ENCODE measurements around the gene IGDCC3.

IGDCC3 gene

DNA sequence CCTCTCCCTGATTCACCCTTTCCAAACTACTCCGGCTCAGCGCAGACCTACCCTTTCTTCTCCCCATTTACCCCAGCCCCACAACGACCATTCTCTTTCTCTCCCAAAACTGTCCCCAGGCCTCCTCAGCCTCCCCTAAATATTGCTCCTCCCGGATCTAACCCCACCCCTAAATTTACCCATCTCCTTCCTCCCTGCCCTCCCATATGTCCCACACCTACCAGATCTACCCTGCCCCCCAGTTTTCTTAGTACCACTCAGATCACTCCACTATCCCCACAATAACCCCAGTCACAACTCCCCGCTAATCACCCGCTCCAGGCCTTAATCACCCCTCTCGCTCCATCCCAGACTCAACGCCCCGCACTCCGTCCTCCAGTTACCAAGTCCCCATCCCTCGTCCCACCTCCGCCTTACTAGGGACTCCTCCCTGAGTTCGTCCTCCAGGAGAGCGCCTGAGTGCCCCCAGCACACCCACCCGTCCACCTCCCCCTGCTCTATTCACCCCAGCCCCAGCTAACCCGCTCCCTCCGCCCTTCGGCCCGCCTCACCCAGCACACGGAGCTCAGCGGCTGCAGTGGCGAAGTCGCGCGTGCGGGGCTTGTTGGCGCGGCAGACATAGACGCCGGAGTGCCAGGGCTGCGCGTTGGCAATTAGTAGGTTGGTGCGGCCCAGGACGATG lies 18.6 kb upstream of the IGDCC3 start:
- H3K9me3 Mint-ChIP-seq, result no peaks in the 10 kb centered on the region
- no peaks in the 10 kb centered on the region for H3K36me3 Mint-ChIP-seq
- H3K27ac Mint-ChIP-seq, result no peak overlapping the region
- peaks cover 10% of the 10 kb centered on the region for H3K4me1 Mint-ChIP-seq
- H3K4me3 Mint-ChIP-seq, result no peak overlapping the region
- H3K27me3 Mint-ChIP-seq, result peaks cover 41% of the 10 kb centered on the region

DNA sequence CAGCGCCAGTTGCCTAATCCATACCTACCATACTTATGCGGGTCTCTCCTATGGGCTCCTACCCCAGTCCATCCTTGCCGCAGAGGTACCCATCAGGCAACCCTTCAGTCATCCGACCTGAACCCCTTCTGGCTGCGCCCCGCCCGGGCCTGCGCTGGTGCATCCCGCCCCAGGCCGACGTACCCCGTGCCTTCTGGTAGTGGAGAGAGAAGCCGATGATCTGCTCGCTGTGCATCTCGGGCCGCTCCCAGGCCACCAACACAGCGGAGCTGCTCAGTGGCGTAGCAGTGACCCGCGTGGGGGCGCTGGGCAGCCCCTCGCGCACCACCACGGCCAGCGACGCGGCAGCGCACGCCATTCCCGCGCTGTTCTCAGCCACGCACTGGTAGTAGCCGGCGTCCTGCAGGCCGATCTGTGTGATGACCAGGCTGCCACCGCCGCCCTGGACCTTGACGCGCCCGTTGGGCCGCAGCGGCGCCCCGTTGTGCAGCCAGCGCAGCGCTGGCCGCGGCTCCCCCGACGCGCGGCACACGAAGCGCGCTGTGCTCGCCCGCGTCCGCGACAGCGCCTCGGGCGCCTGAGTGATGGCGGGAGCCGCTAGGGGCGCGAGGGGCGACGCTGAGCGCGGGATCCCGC lies 17.9 kb upstream of the IGDCC3 start:
- H3K27ac Mint-ChIP-seq, result no peak overlapping the region
- no peak overlapping the region for H3K4me3 Mint-ChIP-seq
- H3K9me3 Mint-ChIP-seq, result no peaks in the 10 kb centered on the region
- no peaks in the 10 kb centered on the region for H3K36me3 Mint-ChIP-seq
- H3K4me1 Mint-ChIP-seq, result peaks cover 10% of the 10 kb centered on the region
- H3K27me3 Mint-ChIP-seq, result peaks cover 35% of the 10 kb centered on the region

DNA sequence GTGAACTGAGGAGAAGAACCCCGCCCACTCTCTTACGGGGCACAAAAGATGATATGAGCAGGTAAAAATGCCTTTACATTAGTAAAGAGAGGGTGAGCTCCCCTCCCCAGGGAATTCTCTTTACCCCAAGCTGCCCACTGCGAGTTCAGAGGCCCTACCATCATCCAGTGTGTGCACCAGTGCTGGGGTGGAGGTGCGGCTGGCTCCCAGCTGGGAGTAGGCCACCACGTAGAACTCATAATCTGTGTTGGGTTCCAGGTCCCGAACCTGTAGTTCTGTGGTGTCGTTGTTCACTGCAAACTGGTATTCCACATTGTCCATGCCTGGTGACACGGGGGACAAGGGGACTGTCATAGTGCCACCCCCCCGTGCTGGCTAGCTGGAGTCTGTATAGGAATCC lies 17.1 kb upstream of the IGDCC3 start:
- no peak overlapping the region for H3K27ac Mint-ChIP-seq
- no peaks in the 10 kb centered on the region for H3K9me3 Mint-ChIP-seq
- peaks cover 34% of the 10 kb centered on the region for H3K27me3 Mint-ChIP-seq
- peaks cover 10% of the 10 kb centered on the region for H3K4me1 Mint-ChIP-seq
- H3K36me3 Mint-ChIP-seq, result no peaks in the 10 kb centered on the region
- no peak overlapping the region for H3K4me3 Mint-ChIP-seq

DNA sequence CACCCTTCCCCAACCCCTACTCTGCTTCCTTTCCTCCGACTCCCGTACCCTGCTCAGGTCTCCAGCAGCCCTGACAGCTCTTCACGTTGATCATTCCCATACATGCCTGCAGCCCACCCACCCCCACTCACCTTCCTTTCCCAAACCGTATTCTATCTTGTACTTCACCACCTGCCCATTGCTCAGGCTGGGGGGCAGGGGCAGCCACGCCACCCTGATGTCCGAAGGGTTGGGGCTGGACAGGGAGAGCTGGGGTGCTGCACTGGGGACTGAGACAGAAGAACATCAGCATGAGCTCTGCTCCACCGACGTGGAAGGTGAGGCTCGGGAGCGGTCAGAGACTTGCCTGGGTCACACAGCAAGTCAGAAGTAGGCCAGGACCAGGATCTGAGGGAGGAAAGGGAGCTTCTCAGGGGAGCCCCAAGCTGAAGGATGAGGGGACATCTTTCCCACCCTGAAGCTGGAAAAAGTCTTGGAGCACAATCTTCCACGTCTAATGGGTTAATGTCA lies 16.5 kb upstream of the IGDCC3 start:
- no peak overlapping the region for H3K27ac Mint-ChIP-seq
- H3K4me3 Mint-ChIP-seq, result no peak overlapping the region
- H3K36me3 Mint-ChIP-seq, result no peaks in the 10 kb centered on the region
- H3K27me3 Mint-ChIP-seq, result peaks cover 32% of the 10 kb centered on the region
- H3K9me3 Mint-ChIP-seq, result no peaks in the 10 kb centered on the region
- peaks cover 10% of the 10 kb centered on the region for H3K4me1 Mint-ChIP-seq

DNA sequence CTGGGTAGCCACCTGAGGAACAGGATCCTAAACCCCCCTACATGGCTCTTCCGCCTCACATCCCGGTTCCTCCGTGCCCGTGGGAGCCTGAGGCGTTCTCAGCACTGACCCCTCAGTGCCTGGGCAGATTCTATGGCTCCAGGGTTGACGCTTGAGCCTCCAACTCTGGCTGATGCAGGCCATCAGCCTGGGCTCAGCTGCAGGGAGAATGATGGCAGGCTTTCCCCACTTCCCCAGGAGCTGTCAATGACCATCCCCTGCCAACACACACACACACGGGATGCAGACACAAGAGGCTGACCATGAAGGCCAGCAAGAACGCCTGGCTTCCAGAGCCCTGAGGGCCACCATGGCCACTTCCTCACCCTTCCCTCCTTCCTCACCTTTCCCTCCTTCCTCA lies 15.8 kb upstream of the IGDCC3 start:
- peaks cover 10% of the 10 kb centered on the region for H3K4me1 Mint-ChIP-seq
- no peaks in the 10 kb centered on the region for H3K9me3 Mint-ChIP-seq
- H3K4me3 Mint-ChIP-seq, result no peak overlapping the region
- H3K36me3 Mint-ChIP-seq, result no peaks in the 10 kb centered on the region
- no peak overlapping the region for H3K27ac Mint-ChIP-seq
- H3K27me3 Mint-ChIP-seq, result peaks cover 28% of the 10 kb centered on the region

DNA sequence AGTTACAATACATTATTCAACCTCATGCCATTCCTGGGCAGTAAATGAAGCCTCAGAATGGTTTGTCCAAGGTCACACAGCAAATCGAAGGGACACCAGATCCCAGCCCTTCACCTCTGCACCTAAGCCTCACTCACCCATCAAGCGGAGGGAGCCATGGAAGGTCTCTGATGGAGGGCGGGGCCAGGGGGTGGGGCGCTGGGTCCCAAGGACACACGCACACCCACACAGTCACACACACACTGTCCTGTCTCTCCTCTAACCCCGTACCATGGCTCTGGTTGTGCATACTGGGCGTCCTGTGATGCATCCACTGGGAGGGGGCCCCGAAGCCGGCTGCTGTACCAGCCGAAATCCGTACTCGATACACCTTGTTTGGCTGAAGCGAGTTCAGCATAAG lies 15.3 kb upstream of the IGDCC3 start:
- no peaks in the 10 kb centered on the region for H3K9me3 Mint-ChIP-seq
- no peak overlapping the region for H3K27ac Mint-ChIP-seq
- no peaks in the 10 kb centered on the region for H3K36me3 Mint-ChIP-seq
- peaks cover 10% of the 10 kb centered on the region for H3K4me1 Mint-ChIP-seq
- peaks cover 28% of the 10 kb centered on the region for H3K27me3 Mint-ChIP-seq
- H3K4me3 Mint-ChIP-seq, result no peak overlapping the region

DNA sequence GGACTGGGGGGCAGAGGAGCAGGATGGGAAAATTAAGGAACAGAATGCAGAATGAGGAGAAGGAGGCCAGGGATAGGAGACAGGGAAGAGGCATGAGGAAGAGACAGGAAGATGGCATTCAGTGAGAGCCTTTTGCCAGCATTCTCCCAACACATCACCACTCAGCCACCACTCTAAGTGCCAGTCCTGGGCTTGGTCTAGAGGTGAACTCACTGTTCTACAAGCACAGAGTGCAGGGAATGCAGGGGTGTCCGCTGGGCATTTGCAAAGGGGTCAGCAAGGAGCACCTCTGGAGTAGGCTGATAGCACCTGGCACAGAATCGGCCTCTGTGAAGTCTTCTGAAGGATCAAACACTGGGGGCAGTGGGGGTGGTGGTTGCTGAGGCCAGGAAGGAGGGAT lies 14.6 kb upstream of the IGDCC3 start:
- Mint-ChIP-seq H3K27me3 (peaks cover 26% of the 10 kb centered on the region), H3K4me1 (peaks cover 10% of the 10 kb centered on the region), H3K27ac (no peak overlapping the region), H3K9me3 (no peaks in the 10 kb centered on the region), H3K36me3 (no peaks in the 10 kb centered on the region), H3K4me3 (no peak overlapping the region)

DNA sequence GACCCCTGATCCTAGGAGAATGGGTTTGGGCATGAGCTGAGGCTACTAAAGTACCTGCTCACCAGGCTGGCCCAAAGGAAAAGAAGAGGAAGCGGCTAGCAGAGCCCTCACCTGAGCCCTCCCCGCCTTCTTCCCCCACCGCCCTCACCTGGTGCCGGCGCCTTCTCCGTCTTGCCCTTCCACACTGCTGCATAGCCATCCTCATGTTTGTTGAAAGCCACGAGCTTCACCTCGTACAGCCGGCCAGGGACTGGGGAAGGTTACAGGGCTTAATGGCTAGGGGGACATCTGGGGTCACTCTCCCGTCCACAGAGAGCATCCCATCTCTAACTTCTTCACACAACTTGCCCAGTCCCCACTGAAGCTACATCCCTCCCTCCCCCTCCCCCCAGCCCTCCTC lies 13.9 kb upstream of the IGDCC3 start:
- Mint-ChIP-seq H3K4me1 (peaks cover 6% of the 10 kb centered on the region), H3K36me3 (no peaks in the 10 kb centered on the region), H3K9me3 (no peaks in the 10 kb centered on the region), H3K4me3 (no peak overlapping the region), H3K27me3 (peaks cover 21% of the 10 kb centered on the region), H3K27ac (no peak overlapping the region)

DNA sequence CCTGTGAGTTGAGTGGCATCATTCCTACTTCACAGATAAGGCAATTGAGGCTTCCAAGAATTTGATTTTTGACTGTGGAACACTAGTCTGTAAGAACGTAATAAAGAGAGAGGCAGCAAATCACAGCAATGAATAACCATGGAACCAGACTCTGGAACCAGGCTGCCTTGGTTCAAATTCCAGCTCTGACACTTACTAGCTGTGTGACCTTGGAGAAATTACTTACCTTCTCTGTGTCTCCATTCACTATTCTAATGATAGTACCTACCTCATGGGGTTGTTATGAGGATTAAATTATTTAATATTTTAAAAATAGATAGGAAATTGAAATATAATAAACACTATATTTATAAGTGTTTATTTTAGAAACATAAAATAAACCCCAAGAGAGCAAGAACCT lies 12.6 kb upstream of the IGDCC3 start:
- Mint-ChIP-seq H3K9me3 (no peaks in the 10 kb centered on the region), H3K4me1 (peaks cover 3% of the 10 kb centered on the region), H3K36me3 (no peaks in the 10 kb centered on the region), H3K27me3 (peaks cover 14% of the 10 kb centered on the region), H3K27ac (no peak overlapping the region), H3K4me3 (no peak overlapping the region)

DNA sequence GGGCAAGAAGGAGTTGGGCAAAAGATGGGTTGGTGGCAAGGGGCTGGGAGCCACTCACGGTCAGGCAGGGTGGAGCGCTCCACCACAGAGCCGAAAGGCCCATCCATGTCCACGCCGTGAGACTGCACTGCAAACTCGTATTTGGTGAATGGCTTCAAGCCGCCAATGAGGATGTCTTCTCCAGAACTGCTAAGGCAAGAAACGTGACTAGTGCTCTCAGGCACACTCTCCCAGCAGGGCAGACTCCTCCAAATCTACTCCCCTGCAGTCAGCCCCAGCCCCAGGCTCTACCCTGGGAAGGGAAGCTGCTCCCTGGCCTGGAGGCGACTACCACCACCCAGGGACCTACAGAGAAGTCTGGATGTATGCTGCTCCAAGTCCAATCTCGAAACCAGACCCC lies 11.4 kb upstream of the IGDCC3 start:
- Mint-ChIP-seq H3K27me3 (peaks cover 2% of the 10 kb centered on the region), H3K4me3 (no peak overlapping the region), H3K9me3 (no peaks in the 10 kb centered on the region), H3K4me1 (peaks cover 3% of the 10 kb centered on the region), H3K36me3 (no peaks in the 10 kb centered on the region), H3K27ac (no peak overlapping the region)

DNA sequence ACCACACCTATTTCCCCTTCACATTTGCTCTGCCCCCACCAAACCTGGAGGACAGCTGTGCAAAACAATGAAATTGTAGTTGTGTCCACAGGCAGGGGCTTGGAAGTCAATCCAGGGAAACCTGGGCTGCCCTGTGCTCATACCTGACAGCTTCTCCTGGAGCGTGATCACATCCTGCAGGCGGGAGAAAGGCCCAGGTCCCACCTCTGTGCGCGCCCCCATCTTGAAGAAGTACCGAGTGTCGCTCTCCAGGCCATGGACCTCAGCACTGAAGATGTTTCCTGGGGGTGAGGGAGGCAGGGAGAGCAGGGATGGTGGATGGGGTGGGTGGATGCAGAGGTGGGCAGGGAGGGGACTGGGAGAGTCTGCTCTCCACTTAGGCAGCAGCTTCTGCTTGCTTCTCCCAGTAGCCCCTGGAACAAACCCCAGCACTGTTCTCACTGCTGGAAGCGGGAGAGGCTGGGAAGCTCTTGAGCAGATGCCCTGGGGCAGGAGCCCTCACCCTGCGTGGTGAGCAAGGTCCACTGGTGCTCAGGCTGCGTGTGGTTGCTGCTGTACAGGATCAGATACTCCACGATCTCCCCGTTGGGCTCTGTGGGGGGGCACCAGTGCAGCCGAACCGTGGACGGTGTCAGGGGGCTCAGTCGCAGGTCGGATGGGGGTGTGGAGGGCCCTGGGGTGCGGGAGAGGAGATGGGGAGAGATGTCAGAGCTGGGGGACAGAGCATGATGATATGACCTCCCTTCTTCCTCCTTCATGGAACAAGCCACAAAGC lies 10.7 kb upstream of the IGDCC3 start:
- H3K27ac Mint-ChIP-seq, result no peak overlapping the region
- H3K4me3 Mint-ChIP-seq, result no peak overlapping the region
- no peaks in the 10 kb centered on the region for H3K36me3 Mint-ChIP-seq
- peaks cover 3% of the 10 kb centered on the region for H3K4me1 Mint-ChIP-seq
- H3K9me3 Mint-ChIP-seq, result no peaks in the 10 kb centered on the region
- H3K27me3 Mint-ChIP-seq, result no peaks in the 10 kb centered on the region

DNA sequence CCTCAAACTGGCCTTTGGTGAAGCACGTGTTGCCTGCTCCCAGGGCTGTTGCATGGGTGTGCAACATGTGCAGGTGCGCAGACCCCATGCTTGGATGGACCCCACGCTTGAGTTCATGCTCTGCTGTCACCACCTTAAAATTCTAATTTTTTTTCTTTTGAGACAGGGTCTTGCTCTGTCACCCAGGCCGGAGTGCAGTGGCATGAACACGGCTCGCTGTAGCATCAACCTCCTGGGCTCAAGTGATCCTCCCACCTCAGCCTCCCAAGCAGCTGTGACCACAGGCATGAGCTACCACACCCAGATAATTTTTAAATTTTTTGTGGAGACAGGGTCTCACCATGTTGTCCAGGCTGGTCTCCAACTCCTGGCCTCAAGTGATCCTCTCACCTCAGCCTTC lies 9.1 kb upstream of the IGDCC3 start:
- H3K4me1 Mint-ChIP-seq, result peaks cover 3% of the 10 kb centered on the region
- no peaks in the 10 kb centered on the region for H3K9me3 Mint-ChIP-seq
- H3K36me3 Mint-ChIP-seq, result no peaks in the 10 kb centered on the region
- H3K27me3 Mint-ChIP-seq, result peaks cover 6% of the 10 kb centered on the region
- peak overlapping the region; percentile 27 for H3K4me3 Mint-ChIP-seq
- no peak overlapping the region for H3K27ac Mint-ChIP-seq

DNA sequence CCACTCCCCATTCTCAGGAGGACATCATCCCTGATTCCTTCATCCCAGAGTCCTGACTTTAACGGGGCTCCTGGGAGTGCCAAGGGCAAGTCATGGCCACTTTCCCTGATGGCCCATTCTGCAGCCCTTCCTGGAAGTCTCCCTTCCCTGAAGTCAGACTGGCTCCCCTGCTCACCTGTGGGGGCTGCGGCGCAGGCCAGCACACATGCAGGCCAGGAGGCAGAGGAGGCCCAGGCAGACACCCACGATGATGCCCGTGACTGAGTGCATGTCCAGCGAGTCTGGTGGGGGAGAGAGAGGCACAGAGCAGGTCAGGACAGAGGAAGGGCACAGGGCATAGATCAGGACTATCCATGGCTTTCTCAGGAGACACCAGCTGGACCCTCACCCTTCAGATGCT lies 8.6 kb upstream of the IGDCC3 start:
- H3K4me1 Mint-ChIP-seq, result peaks cover 3% of the 10 kb centered on the region
- H3K4me3 Mint-ChIP-seq, result no peak overlapping the region
- no peaks in the 10 kb centered on the region for H3K9me3 Mint-ChIP-seq
- H3K27me3 Mint-ChIP-seq, result peaks cover 8% of the 10 kb centered on the region
- no peaks in the 10 kb centered on the region for H3K36me3 Mint-ChIP-seq
- H3K27ac Mint-ChIP-seq, result no peak overlapping the region

DNA sequence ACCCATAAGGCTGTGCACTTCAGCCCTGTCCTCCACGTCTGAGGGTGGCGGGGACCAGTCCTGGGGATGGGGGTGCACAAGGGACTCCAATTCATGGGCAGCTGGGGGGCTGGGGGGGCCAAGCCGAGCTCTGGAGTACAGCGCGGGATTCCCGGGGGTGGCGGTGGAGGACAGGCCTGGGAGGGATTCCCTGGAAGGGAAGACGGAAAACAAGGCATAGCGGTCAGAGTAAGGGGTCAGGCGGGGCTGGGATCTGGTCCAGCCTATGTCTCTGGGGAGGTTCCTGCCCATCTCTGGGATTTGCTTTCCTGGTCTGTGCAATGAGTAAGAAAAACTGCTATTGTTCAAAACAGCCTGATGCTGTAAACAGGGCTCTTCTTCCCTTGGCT lies 8.1 kb upstream of the IGDCC3 start:
- no peaks in the 10 kb centered on the region for H3K36me3 Mint-ChIP-seq
- H3K27me3 Mint-ChIP-seq, result peaks cover 8% of the 10 kb centered on the region
- peaks cover 3% of the 10 kb centered on the region for H3K4me1 Mint-ChIP-seq
- H3K4me3 Mint-ChIP-seq, result no peak overlapping the region
- no peaks in the 10 kb centered on the region for H3K9me3 Mint-ChIP-seq
- H3K27ac Mint-ChIP-seq, result no peak overlapping the region

DNA sequence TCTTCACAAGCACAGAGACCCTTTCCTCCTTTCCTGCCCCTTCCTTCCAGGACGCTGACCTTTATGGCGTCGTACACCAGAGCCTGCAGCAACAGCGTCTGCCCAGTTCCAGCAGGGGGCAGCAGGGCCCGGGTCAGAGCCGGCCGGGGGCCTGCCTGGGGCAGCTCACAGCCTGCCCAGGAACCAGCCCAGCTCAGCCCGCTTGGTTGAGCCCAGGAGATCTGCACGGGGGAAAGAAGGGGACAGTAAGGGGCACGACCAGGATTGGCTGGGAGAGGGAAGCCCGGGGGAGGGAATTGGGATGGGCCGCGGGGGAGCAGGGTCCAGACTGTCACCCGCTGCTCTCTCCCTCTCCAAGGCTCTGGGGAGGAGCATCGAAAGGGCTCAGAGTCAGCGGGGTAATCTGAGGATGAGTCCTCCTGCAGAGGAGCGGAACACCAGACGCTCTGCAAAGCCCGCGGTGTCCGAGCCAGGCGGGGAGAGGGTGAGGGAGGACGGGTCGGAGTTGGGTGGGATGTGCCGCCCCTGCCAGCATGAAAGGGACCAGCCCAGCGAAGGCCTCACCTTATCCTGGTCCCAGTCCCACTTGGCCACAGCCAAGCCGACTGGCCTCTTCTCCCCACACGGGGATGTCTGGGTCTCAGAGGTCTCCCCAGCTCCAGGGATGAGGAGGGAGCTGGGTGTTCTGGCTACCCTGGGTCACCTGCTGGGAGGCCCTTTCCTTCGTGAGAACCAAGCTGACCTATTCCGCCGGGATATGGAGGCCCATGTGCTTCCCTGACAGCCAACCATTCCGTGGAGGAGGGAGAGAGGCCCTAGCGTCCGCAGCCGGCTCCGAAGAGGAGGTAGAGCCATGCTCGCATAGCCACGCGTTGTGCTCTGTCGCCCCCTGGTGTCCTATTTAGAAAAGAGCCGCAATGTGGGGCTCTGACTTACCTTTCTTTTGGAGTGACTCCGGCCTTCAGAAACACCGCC lies 7.4 kb upstream of the IGDCC3 start:
- peak overlapping the region; percentile 70 for H3K27ac Mint-ChIP-seq
- peak overlapping the region; percentile 90 for H3K4me3 Mint-ChIP-seq
- peaks cover 3% of the 10 kb centered on the region for H3K4me1 Mint-ChIP-seq
- no peaks in the 10 kb centered on the region for H3K36me3 Mint-ChIP-seq
- H3K27me3 Mint-ChIP-seq, result peaks cover 9% of the 10 kb centered on the region
- H3K9me3 Mint-ChIP-seq, result no peaks in the 10 kb centered on the region
